OCI-LY7 (cell line): ENCODE data around the gene NINL.

Experiments used
- CTCF ChIP-seq: fragments of 200-600 bp; sonication (generic); conservative IDR thresholded peaks from 2 replicates; pipeline ENCODE4 v1.5.1; 2014; ENCODE audit warnings: mild to moderate bottlenecking, antibody characterized with exemption, low read length, moderate library complexity, mixed read lengths
- EZH2phosphoT487 ChIP-seq: fragments of 200-600 bp; sonication (generic); IDR thresholded peaks from 2 replicates; pipeline ENCODE4 v1.6.1; 2018; ENCODE audit warnings: low read depth, borderline replicate concordance, mild to moderate bottlenecking, mixed run types, antibody characterized with exemption, low read length, moderate library complexity, mixed read lengths

DNA sequence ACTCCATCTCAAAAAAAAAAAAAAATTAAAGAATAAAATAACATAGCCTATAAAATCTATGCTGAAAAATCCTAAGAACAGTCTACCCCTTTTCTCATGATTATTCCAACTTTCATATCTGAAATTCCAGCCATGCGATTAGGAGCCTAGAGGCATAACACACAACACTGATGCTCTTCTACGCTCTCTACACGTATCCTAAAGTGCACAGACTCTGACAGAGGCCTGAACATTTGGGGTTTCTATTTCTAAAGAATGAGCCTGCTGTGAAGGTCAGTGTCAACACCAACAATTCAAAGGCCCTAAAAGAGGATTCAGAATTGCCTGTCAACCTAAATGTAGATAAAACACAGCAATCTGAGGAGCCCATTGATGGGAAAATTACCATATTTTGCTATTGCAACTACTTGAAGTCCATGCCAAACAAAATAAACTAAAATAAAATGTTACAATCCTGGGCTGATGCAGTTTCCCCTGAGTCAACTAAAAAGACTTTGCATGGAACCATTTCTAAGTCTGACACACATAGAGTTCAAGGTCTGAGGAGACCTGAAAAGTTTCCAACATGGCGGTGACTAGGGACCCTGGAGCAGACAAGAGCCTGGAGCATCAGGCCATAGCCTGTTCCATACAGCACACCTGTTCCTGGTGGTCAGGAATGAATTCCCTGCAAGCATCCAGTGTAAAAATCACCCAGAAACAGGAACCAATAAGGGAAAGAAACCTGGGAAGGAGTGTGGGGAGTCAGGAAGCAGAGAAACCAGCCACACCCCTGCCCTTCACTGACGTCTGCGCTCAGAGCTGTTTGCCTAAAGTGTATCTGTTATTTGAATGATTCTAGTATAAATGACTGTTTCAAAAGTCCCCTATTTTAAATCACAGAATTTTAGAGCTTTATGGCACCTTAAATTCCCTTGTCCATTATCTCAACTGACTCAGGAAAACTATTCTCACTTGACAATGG, 11.8 kb downstream of the NINL start:
- no peak for TF ChIP-seq CTCF
- TF ChIP-seq EZH2phosphoT487, result no peak
